ENCODE measurements around the gene RRP36. TPM values are rescaled to one million over a fixed set of nuclear protein-coding genes. Genes with fewer than 3 reads are reported as not detected.

RRP36 gene
- total RNA-seq, 2 experiments from 2014 or later, result 59.2 to 60.4 TPM

- no peak overlapping the region for H3K4me3 Mint-ChIP-seq
- H3K27me3 Mint-ChIP-seq, result no peaks in the 10 kb centered on the region
- H3K36me3 Mint-ChIP-seq (ENCODE audit: low read depth), result peaks cover 30% of the 10 kb centered on the region
- no peaks in the 10 kb centered on the region for H3K9me3 Mint-ChIP-seq
- CTCF ChIA-PET, result no interaction called here
- H3K27ac Mint-ChIP-seq, result no peak overlapping the region
- POLR2A ChIA-PET, result interaction anchor here (0.8 to 1.2 kb wide), 4 partner anchors 8 to 31 kb away, joined by 3 read pairs; partner anchors contain the start of genes CUL7 and KLHDC3
- peaks cover 3% of the 10 kb centered on the region for H3K4me1 Mint-ChIP-seq
- DNase-seq, result no peak
These were observed 24.0 kb downstream of the RRP36 start for GRCh38 chr6:43045371-43045930.

GRCh38 chr6:43047998-43048397 lies 26.6 kb downstream of the RRP36 start:
- H3K4me1 Mint-ChIP-seq, result peaks cover 25% of the 10 kb centered on the region
- no peak overlapping the region for H3K27ac Mint-ChIP-seq
- H3K27me3 Mint-ChIP-seq, result no peaks in the 10 kb centered on the region
- no peak for DNase-seq
- ChIA-PET CTCF (interaction anchor here (1.1 kb wide), 1 partner anchor 34 kb away, joined by 4 read pairs; the partner anchor contains the start of genes KLHDC3 and MEA1), POLR2A (no interaction called here)
- H3K36me3 Mint-ChIP-seq (ENCODE audit: low read depth), result peaks cover 38% of the 10 kb centered on the region
- H3K4me3 Mint-ChIP-seq, result no peak overlapping the region
- no peaks in the 10 kb centered on the region for H3K9me3 Mint-ChIP-seq

GRCh38 chr6:43050981-43051380 lies 29.6 kb downstream of the RRP36 start:
- CTCF ChIA-PET, result no interaction called here
- POLR2A ChIA-PET, result interaction anchor here (2.5 to 4.4 kb wide), 2 partner anchors 8 to 30 kb away, joined by 15 to 27 read pairs; partner anchors contain the start of genes KLC4, MRPL2 and RRP36
- H3K4me3 Mint-ChIP-seq, result no peak overlapping the region
- peaks cover 49% of the 10 kb centered on the region for H3K36me3 Mint-ChIP-seq (ENCODE audit: low read depth)
- peak overlapping the region; percentile 26 for H3K27ac Mint-ChIP-seq
- peaks cover 37% of the 10 kb centered on the region for H3K4me1 Mint-ChIP-seq
- no peak for DNase-seq
- H3K27me3 Mint-ChIP-seq, result no peaks in the 10 kb centered on the region
- no peaks in the 10 kb centered on the region for H3K9me3 Mint-ChIP-seq

GRCh38 chr6:43052225-43052841 lies 30.9 kb downstream of the RRP36 start:
- no peak for DNase-seq
- POLR2A ChIA-PET, result interaction anchor here (1.4 to 4.4 kb wide), 4 partner anchors 11 to 122 kb away, joined by 4 to 27 read pairs (median 8); partner anchors contain the start of genes PEX6 and RRP36
- Mint-ChIP-seq H3K27me3 (no peaks in the 10 kb centered on the region), H3K9me3 (no peaks in the 10 kb centered on the region), H3K4me1 (peaks cover 41% of the 10 kb centered on the region), H3K27ac (peak overlapping the region; percentile 93), H3K36me3 (ENCODE audit: low read depth) (peaks cover 49% of the 10 kb centered on the region), H3K4me3 (peak overlapping the region; percentile 96)
- CTCF ChIA-PET, result interaction anchor here (1.2 kb wide), 1 partner anchor 18 kb away, joined by 4 read pairs; no protein-coding TSS in a partner anchor

- no peaks in the 10 kb centered on the region for H3K27me3 Mint-ChIP-seq
- peak overlapping the region; percentile 93 for H3K27ac Mint-ChIP-seq
- ChIA-PET CTCF (interaction anchor here (1.0 to 2.0 kb wide), 6 partner anchors 19 to 124 kb away, joined by 3 to 7 read pairs (median 4); partner anchors contain the start of genes CNPY3 and KLHDC3), POLR2A (interaction anchor here (0.6 to 4.4 kb wide), 17 partner anchors 8 to 331 kb away, joined by 3 to 27 read pairs (median 4); partner anchors contain the start of genes KLHDC3, MEA1, PEX6 and RPL7L1)
- peaks cover 47% of the 10 kb centered on the region for H3K4me1 Mint-ChIP-seq
- no peak for DNase-seq
- peak overlapping the region; percentile 96 for H3K4me3 Mint-ChIP-seq
- H3K9me3 Mint-ChIP-seq, result no peaks in the 10 kb centered on the region
- peaks cover 55% of the 10 kb centered on the region for H3K36me3 Mint-ChIP-seq (ENCODE audit: low read depth)
These were observed 31.6 kb downstream of the RRP36 start for GRCh38 chr6:43052842-43053544.

GRCh38 chr6:43053545-43054205 lies 32.3 kb downstream of the RRP36 start, which contains the start of gene CUL7:
TSS of gene CUL7 (minus strand) at chr6:43053851. CDS start at chr6:43052788, 1,063 bp downstream.
- ChIA-PET POLR2A (interaction anchor here (0.6 to 4.4 kb wide), 25 partner anchors 9 to 490 kb away, joined by 3 to 27 read pairs (median 3); partner anchors contain the start of genes CNPY3, DNPH1, KLHDC3 and MEA1), CTCF (interaction anchor here (0.6 to 2.0 kb wide), 8 partner anchors 21 to 345 kb away, joined by 3 to 7 read pairs (median 4); partner anchors contain the start of genes CNPY3 and KLHDC3)
- peak within 1 kb of the TSS; percentile 93 for H3K27ac Mint-ChIP-seq
- no peaks in the 10 kb centered on the region for H3K9me3 Mint-ChIP-seq
- H3K27me3 Mint-ChIP-seq, result no peaks in the 10 kb centered on the region
- H3K4me3 Mint-ChIP-seq, result peak within 1 kb of the TSS; percentile 96
- H3K4me1 Mint-ChIP-seq, result peaks cover 54% of the 10 kb centered on the region
- H3K36me3 Mint-ChIP-seq (ENCODE audit: low read depth), result peaks cover 52% of the 10 kb centered on the region
- DNase-seq, result peak; percentile 95

- Mint-ChIP-seq H3K4me3 (peak overlapping the region; percentile 96), H3K27me3 (no peaks in the 10 kb centered on the region), H3K4me1 (peaks cover 59% of the 10 kb centered on the region), H3K27ac (peak overlapping the region; percentile 93), H3K36me3 (ENCODE audit: low read depth) (peaks cover 52% of the 10 kb centered on the region), H3K9me3 (no peaks in the 10 kb centered on the region)
- ChIA-PET CTCF (interaction anchor here (0.5 to 2.0 kb wide), 10 partner anchors 20 to 344 kb away, joined by 3 to 7 read pairs (median 4); partner anchors contain the start of genes CNPY3, KLHDC3 and RPL7L1), POLR2A (interaction anchor here (0.6 to 4.4 kb wide), 23 partner anchors 9 to 491 kb away, joined by 3 to 27 read pairs (median 4); partner anchors contain the start of genes CNPY3, DNPH1, KLHDC3 and MEA1)
- no peak for DNase-seq
These were observed 33.0 kb downstream of the RRP36 start for GRCh38 chr6:43054206-43054943.

GRCh38 chr6:43055966-43056365 lies 34.5 kb downstream of the RRP36 start:
- Mint-ChIP-seq H3K36me3 (ENCODE audit: low read depth) (peaks cover 38% of the 10 kb centered on the region), H3K27me3 (no peaks in the 10 kb centered on the region), H3K27ac (no peak overlapping the region), H3K9me3 (no peaks in the 10 kb centered on the region), H3K4me1 (peaks cover 65% of the 10 kb centered on the region), H3K4me3 (no peak overlapping the region)
- POLR2A ChIA-PET, result interaction anchor here (1.2 to 3.4 kb wide), 2 partner anchors 42 to 87 kb away, joined by 5 to 18 read pairs; partner anchors contain the start of genes KLHDC3 and MEA1
- CTCF ChIA-PET, result no interaction called here
- DNase-seq, result no peak

- H3K36me3 Mint-ChIP-seq (ENCODE audit: low read depth), result peaks cover 22% of the 10 kb centered on the region
- H3K4me1 Mint-ChIP-seq, result peaks cover 48% of the 10 kb centered on the region
- CTCF ChIA-PET, result interaction anchor here (1.0 to 1.4 kb wide), 2 partner anchors 85 to 113 kb away, joined by 3 to 4 read pairs; no protein-coding TSS in a partner anchor
- H3K9me3 Mint-ChIP-seq, result no peaks in the 10 kb centered on the region
- POLR2A ChIA-PET, result interaction anchor here (1.0 to 2.9 kb wide), 11 partner anchors 8 to 129 kb away, joined by 3 to 15 read pairs (median 6); partner anchors contain the start of genes CNPY3, CUL9, KLHDC3 and MEA1
- H3K4me3 Mint-ChIP-seq, result peak overlapping the region; percentile 86
- DNase-seq, result no peak
- no peaks in the 10 kb centered on the region for H3K27me3 Mint-ChIP-seq
- peak overlapping the region; percentile 88 for H3K27ac Mint-ChIP-seq
These were observed 37.1 kb downstream of the RRP36 start for GRCh38 chr6:43058531-43058930.

GRCh38 chr6:43059168-43060033 lies 38.0 kb downstream of the RRP36 start, which contains the start of the genes KLC4 and MRPL2:
TSS of gene KLC4 (plus strand) at chr6:43059631. CDS start at chr6:43061336, 1,705 bp downstream.
TSS of gene MRPL2 (minus strand) at chr6:43059434. CDS start at chr6:43059381, 53 bp downstream.
- peaks cover 41% of the 10 kb centered on the region for H3K4me1 Mint-ChIP-seq
- H3K36me3 Mint-ChIP-seq (ENCODE audit: low read depth), result peaks cover 17% of the 10 kb centered on the region
- ChIA-PET POLR2A (interaction anchor here (0.9 to 2.9 kb wide), 12 partner anchors 9 to 277 kb away, joined by 3 to 15 read pairs (median 6); partner anchors contain the start of genes CNPY3, CUL9, KLHDC3 and MEA1), CTCF (interaction anchor here (0.6 to 1.4 kb wide), 5 partner anchors 38 to 130 kb away, joined by 3 to 4 read pairs (median 3); partner anchors contain the start of gene RRP36)
- H3K4me3 Mint-ChIP-seq, result peak within 1 kb of the TSS; percentile 86
- no peaks in the 10 kb centered on the region for H3K27me3 Mint-ChIP-seq
- peak within 1 kb of the TSS; percentile 88 for H3K27ac Mint-ChIP-seq
- DNase-seq, result peak; percentile 99
- H3K9me3 Mint-ChIP-seq, result no peaks in the 10 kb centered on the region
